Adrenal gland (tissue), 12 donors: Measurements from ENCODE around the gene PARP3. TPM values are rescaled to one million over a fixed set of nuclear protein-coding genes. Genes with fewer than 3 reads are reported as not detected.
A peak's percentile ranks its signal among the peaks of the same experiment; 100 is the strongest.

Source experiments
- DNase-seq, 7 donors: peaks; one replicate each; pipeline ENCODE4 v3.0.0-alpha.2; 2019 to 2020
- H3K27ac ChIP-seq, 5 donors: fragments of 200-600 bp; sonication (generic) in 4 of 5; 1 replicate in 3 of 5; 2 replicates in 2 of 5; pipeline versions ENCODE4 v1.5.1 to v1.8.0; 2016 to 2020; ENCODE audit warnings: mild to moderate bottlenecking in 1 of 5
- H3K27me3 ChIP-seq: fragments of 200-600 bp; 2 replicates; pipeline ENCODE4 v1.8.0; 2021
- H3K36me3 ChIP-seq, 2 donors: fragments of 200-600 bp; replicated peaks in 1 of 2; 1 replicate in 1 of 2; 2 replicates in 1 of 2; pipeline versions ENCODE4 v1.5.1 to v1.8.0; 2018 to 2022
- H3K4me1 ChIP-seq, 2 donors: fragments of 200-600 bp; replicated peaks in 1 of 2; 1 replicate in 1 of 2; 2 replicates in 1 of 2; pipeline versions ENCODE4 v1.5.1 to v1.8.0; 2018 to 2021
- H3K4me3 ChIP-seq, 4 donors: fragments of 200-600 bp; sonication (generic) in 3 of 4; one replicate each; pipeline ENCODE4 v1.5.1; 2016 to 2018
- H3K9me3 ChIP-seq, 3 donors: fragments of 200-600 bp; sonication (generic) in 1 of 3; replicated peaks in 1 of 3; 1 replicate in 2 of 3; 2 replicates in 1 of 3; pipeline versions ENCODE4 v1.5.1 to v1.8.0; 2016 to 2021
- POLR2A ChIP-seq, 2 donors: fragments of 450-650 bp; IDR thresholded peaks; one replicate each; pipeline ENCODE4 v1.6.1; 2017; ENCODE audit warnings: antibody characterized with exemption in 2 of 2, mild to moderate bottlenecking in 2 of 2, moderate library complexity in 1 of 2
- WGBS, 4 donors: extraction: QIAGEN DNeasy Blood & Tissue Kit in 2 of 4; methylation state at CpG; one replicate each; pipeline versions ENCODE4 v1.1.5 to v1.1.7; 2013 to 2017; 5-methylcytosine and 5-hydroxymethylcytosine counted together
- intact Hi-C, 2 donors: fragments of 100-400 bp; cut with DNase I; formaldehyde crosslinking; loops; one replicate each; pipeline versions ENCODE4 v1.14.1 to v1.15.0; 2022 to 2023
- polyA plus RNA-seq, 3 donors: library from polyadenylated mRNA; stranded (reverse); fragments of 200-250 nt in 2 of 3; fragments of 350-450 nt in 1 of 3; fragmentation: Illumina TruSeq in 1 of 3; extraction: RNeasy Lipid Tissue Mini Kit (QIAGEN cat#74804) in 1 of 3; gene quantifications; one replicate each; pipeline ENCODE4 v1.2.3, GENCODE V29; 2013 to 2014
- total RNA-seq, 9 donors: library from RNA; depleted of rRNA in 4 of 9; stranded (reverse); fragments of >200 nt in 4 of 9; fragments of 120-200 nt in 1 of 9; fragmentation: NEBNext Ultra II Directional in 1 of 9; extraction: Animal tissue kit (Norgen Biotek cat#: 25700) in 1 of 9; gene quantifications; one replicate each; pipeline versions ENCODE4 v1.1.0 to v1.2.4, GENCODE V29; 2013 to 2023
- TF ChIP-seq, protein P1 (sequence below), 6 experiments: fragments of 450-650 bp in 4 of 6; fragments of 200-600 bp in 2 of 6; sonication (generic) in 1 of 6; IDR thresholded peaks; 1 replicate in 5 of 6; 2 replicates in 1 of 6; pipeline versions ENCODE4 v1.5.1 to v1.8.0; 2016 to 2021; ENCODE audit warnings: antibody characterized with exemption in 6 of 6, mild to moderate bottlenecking in 2 of 6, moderate library complexity in 1 of 6
- donor health status: healthy with polysubstance abuse.
- donor health status: Bipolar disorder and iron deficiency.
- donor health status: DM: yes; HTN: yes; CAD: no.
- donor health status: DM: no; HTN: no; CAD: no.
- donor health status: DM: no; HTN: no; CAD: no.
- donor health status: DM: yes; HTN: yes; CAD: no.

Gene PARP3
- total and polyA plus RNA-seq, 12 donors, result 7.8 to 94.1 (median 60.4) TPM

DNA sequence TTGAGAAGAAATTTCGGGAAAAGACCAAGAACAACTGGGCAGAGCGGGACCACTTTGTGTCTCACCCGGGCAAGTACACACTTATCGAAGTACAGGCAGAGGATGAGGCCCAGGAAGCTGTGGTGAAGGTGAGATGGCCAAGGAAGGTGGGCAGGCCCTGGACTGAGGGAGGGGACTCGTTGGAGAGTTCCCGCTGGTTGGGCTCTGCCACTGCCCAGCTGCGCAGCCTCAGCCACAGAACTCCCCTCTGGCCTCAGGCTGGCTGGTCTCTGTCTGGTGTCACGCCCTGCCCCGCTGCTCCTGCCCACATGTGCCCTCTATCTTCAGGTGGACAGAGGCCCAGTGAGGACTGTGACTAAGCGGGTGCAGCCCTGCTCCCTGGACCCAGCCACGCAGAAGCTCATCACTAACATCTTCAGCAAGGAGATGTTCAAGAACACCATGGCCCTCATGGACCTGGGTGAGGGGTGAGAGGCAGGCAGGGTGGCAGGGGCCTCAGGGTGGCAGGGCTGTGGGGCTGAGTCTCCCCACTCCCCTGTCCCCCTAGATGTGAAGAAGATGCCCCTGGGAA is 2.4 kb downstream of the PARP3 start:
- 84 to 92% (median 90%) methylated on average over 5 to 11 of the region's 11 CpGs for WGBS, 4 donors
- intact Hi-C loops, result loop anchor here in 1 of 2 donors (10.0 kb wide), 1 partner anchor 50 kb away; the partner anchor contains the start of gene RPL29
- DNase-seq, result peak in 2 of 7 donors; percentile 6 to 22
- peaks cover 20 to 30% of the 10 kb centered on the region in 2 donors for H3K4me1 ChIP-seq
- no peaks in the 10 kb centered on the region for H3K27me3 ChIP-seq
- peaks cover 0 to 30% of the 10 kb centered on the region in 2 donors for H3K36me3 ChIP-seq
- no peak overlapping the region for H3K27ac ChIP-seq
- no peak overlapping the region for H3K4me3 ChIP-seq
- H3K9me3 ChIP-seq, result no peaks in the 10 kb centered on the region
- TF ChIP-seq POLR2A (IDR thresholded peaks at IDR 0.05), result no peak
- TF ChIP-seq, protein P1, sequence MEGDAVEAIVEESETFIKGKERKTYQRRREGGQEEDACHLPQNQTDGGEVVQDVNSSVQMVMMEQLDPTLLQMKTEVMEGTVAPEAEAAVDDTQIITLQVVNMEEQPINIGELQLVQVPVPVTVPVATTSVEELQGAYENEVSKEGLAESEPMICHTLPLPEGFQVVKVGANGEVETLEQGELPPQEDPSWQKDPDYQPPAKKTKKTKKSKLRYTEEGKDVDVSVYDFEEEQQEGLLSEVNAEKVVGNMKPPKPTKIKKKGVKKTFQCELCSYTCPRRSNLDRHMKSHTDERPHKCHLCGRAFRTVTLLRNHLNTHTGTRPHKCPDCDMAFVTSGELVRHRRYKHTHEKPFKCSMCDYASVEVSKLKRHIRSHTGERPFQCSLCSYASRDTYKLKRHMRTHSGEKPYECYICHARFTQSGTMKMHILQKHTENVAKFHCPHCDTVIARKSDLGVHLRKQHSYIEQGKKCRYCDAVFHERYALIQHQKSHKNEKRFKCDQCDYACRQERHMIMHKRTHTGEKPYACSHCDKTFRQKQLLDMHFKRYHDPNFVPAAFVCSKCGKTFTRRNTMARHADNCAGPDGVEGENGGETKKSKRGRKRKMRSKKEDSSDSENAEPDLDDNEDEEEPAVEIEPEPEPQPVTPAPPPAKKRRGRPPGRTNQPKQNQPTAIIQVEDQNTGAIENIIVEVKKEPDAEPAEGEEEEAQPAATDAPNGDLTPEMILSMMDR (IDR thresholded peaks at IDR 0.05), result no peak

DNA sequence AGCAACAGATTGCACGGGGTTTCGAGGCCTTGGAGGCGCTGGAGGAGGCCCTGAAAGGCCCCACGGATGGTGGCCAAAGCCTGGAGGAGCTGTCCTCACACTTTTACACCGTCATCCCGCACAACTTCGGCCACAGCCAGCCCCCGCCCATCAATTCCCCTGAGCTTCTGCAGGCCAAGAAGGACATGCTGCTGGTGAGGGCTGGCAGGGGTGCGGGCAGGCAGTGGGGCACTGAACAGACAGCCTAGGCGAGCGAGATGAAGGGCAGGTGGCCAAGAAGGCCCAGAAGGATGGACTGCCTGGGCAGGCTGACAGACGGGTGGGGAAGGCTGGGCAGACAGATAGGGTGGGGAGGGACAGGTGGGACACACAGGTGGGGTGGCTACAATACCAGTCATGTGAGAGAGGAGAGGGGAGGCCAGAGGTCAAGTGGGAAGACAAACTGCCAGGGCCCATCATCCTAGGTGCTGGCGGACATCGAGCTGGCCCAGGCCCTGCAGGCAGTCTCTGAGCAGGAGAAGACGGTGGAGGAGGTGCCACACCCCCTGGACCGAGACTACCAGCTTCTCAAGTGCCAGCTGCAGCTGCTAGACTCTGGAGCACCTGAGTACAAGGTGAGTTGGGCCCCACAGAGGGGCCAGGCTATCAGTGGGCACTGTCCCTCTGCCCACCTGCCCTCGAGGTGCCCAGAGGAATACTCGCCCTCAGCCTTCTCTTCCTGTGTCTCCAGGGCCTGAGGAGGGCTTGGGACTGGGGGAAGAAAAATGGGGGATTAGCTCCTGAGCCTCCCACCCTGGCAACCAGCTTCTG is 3.1 kb downstream of the PARP3 start:
- peak in 3 of 7 donors; percentile 7 to 21 (median 15) for DNase-seq
- intact Hi-C loops, result loop anchor here in 1 of 2 donors (10.0 kb wide), 1 partner anchor 50 kb away; the partner anchor contains the start of gene RPL29
- 83 to 94% (median 92%) methylated on average over 8 to 18 of the region's 18 CpGs for WGBS, 4 donors
- H3K4me3 ChIP-seq, result no peak overlapping the region
- no peaks in the 10 kb centered on the region for H3K27me3 ChIP-seq
- H3K9me3 ChIP-seq, result no peaks in the 10 kb centered on the region
- H3K4me1 ChIP-seq, result peaks cover 20 to 23% of the 10 kb centered on the region in 2 donors
- peaks cover 0 to 30% of the 10 kb centered on the region in 2 donors for H3K36me3 ChIP-seq
- no peak overlapping the region for H3K27ac ChIP-seq
- TF ChIP-seq POLR2A (IDR thresholded peaks at IDR 0.05), result no peak
- TF ChIP-seq, protein P1 (IDR thresholded peaks at IDR 0.05), result no peak

DNA sequence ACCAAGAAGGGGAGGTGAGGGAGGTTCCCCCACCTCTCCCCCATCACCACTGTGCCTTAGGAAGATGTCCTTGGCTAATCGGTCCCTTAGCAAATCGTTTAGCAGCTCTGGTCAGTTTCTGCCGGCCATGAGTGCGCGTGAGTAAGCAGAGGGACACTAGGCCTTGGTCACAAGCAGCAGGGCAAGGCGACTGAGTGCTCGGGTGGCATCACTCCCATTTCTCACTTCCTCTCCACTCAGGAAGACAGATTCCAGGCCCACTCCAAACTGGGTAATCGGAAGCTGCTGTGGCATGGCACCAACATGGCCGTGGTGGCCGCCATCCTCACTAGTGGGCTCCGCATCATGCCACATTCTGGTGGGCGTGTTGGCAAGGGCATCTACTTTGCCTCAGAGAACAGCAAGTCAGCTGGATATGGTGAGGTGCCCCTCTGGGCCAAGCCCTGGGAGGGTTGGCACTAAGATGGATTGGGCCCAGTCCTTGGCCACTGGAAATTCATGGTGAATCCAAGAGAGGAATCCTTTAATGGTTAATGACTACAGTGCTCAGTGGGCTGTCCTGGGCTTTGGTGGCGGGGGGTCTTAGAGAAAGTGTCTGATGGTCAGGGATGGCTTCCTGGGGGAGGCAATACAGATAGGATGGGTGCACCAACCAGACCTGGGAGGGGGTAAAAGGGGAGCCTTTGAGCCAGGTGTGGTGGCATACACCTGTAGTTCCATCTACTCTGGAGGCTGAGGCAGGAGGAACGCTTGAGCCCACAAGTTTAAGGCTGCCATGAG is 4.0 kb downstream of the PARP3 start:
- no peak overlapping the region for H3K27ac ChIP-seq
- no peak overlapping the region for H3K4me3 ChIP-seq
- no peaks in the 10 kb centered on the region for H3K9me3 ChIP-seq
- peaks cover 13 to 14% of the 10 kb centered on the region in 2 donors for H3K4me1 ChIP-seq
- intact Hi-C loops, result loop anchor here in 1 of 2 donors (10.0 kb wide), 1 partner anchor 49 kb away; the partner anchor contains the start of gene RPL29
- H3K27me3 ChIP-seq, result no peaks in the 10 kb centered on the region
- no peak for TF ChIP-seq POLR2A (IDR thresholded peaks at IDR 0.05)
- TF ChIP-seq, protein P1 (IDR thresholded peaks at IDR 0.05), result no peak
- peaks cover 0 to 30% of the 10 kb centered on the region in 2 donors for H3K36me3 ChIP-seq
- 88 to 93% (median 91%) methylated on average over 13 to 14 of the region's 14 CpGs for WGBS, 4 donors
- peak in 1 of 7 donors; percentile 4 for DNase-seq
